Right hindlimb (tissue), 1 donor: ENCODE data around the gene TEX19.
"Not testable (repeated sequence)": the region's sequence is repeated elsewhere in the genome, so short reads cannot be mapped to it uniquely, and the experiment has no call there.

Experiments
- DNase-seq: peaks from one replicate; pipeline ENCODE4 v3.0.0-alpha.2; 2018

The TEX19 gene

GRCh38 chr17:82392941-82393340 lies 33.9 kb downstream of the TEX19 start:
- DNase-seq, result no peak

DNA sequence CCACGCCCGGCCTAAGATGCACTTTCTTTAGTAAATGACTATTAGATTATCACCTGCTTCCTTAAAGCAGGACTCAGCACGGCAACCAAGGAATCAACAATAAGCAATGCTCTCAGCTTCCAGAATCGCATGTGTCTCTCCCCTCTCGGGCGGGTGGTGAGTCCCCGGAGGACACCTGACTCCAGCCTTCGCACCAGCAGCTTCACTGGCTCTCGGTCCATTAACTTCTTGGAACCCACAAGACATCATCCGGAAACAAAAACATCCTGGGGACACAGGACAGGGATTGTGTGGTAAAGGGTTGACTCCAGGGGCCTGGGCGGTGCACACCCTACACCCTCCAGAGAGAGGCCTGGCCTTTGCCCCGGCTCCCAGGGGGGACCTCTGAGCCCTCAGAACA lies 35.2 kb downstream of the TEX19 start:
- no peak for DNase-seq

DNA sequence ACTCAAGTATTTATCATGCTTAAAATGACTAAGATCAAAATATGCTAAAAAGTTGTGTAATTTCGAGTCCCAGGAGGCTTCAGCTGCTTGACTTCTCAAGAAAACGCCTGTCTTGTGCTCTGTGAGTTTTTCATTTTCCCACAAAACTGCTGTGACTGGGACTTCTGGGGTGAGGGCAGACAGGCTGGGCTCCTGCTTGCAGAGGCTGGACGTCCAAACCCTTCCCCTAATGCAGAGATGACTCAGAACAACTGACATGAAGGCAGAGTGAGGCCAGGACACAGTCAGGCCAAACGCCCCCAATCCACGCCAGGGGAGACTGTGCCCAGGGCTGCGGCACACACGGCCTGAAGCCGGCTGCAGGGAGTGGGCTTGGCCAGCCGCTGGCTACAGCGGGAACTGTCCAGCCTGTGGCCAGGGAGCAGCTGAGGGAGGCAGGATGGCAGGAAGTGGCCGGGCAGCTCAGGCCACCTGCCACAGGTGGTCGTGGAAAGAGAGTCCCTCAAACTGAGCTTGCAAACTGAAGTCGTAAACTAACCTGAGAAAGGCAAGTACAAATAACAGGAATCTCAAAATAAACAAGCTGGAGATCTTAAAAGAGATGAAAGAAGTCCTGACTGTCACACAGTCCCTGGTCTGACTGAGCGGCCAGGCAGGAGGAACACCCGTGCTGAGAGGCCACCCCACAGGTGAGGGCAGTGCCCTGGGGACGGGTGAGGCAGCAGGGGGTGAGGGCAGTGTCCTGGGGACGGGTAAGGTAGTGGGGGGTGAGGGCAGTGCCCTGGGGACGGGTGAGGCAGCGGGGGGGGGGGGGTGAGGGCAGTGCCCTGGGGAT lies 37.8 kb downstream of the TEX19 start:
- DNase-seq, result no peak

DNA sequence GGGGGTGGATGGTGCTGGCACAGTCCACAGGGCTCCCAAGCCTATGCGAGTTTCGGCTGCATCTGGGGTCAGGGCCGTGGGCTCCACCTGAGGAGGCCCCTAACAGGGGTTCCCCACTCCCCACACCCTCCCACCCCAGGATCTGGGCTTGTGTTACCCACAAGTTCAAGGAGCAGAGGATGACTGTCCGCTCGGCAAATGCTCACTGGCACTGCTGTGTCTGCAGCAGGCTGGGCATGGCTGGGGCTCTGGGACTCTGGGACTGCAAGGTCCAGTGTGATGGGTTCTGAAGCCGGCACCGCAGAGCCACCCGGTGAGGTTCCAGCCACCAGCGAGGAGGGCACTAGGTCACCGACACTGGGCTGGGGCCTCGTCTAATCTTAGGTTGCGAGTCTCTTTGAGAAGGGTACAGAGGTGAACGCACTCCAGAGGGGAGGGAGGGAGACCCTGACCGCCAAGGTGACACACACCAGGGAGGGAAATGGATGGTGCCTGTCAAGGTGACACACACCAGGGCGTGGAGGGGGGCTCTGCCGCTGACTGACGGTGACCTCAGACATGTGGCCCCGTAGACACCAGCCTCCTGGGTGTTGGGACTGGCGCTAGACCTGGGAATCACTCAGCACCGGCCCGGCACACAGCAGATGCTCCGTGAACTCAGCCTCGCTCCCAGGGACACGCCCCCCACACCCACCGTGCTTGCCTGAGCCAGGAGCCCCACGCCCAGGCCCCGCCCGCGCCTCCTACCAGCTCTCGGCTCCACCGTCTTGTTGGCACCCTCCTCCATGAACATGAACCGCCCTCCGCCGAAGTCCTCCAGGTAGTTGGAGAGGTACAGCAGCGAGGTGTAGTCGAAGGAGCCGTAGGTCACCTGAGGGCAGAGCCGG lies 38.6 kb downstream of the TEX19 start:
- DNase-seq, result no peak

GRCh38 chr17:82399041-82399441 lies 40.0 kb downstream of the TEX19 start:
- DNase-seq, result peak; percentile 89

- DNase-seq, result peak; percentile 86
These were observed 40.6 kb downstream of the TEX19 start for GRCh38 chr17:82399601-82400101.

DNA sequence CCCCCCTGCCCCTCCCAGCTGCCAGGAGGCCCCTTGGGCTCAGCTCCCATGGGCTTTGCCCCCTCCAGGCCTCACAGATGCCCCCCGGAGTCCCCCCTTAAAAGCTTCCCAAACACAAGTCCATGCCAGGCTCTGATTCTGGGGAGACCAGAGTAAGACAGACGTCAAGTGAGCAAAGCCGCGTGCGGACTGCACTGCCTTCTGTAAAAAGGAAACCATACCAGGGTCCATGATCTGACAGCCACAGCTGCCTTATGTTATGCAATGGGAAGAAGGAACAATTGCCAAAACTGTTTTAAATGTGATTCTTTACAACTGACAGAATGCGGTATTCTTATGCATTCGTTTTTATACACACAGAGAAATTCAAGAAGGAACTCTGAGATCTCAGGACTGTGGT lies 41.2 kb downstream of the TEX19 start:
- DNase-seq, result no peak

- DNase-seq, result no peak
These were observed 41.8 kb downstream of the TEX19 start for GRCh38 chr17:82400830-82401229.

DNA sequence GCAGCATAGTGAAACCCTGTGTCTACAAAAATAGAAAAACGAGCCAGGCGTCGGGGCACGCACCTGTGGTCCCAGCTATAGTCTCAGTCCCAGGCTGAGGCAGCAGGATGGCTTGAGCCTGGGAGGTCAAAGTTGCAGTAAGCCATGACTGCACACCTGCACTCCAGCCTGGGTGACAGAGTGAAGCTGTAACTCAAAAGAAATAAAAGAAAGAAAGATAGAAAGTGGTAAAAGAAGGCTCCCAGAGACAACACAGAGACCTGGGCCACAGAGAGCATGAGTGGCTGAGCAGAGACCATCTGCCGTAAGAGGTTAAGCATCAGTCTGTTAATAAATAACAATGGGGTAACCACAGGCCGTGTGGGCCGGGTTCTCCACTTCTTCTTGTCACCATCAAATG lies 43.8 kb downstream of the TEX19 start:
- DNase-seq, result no peak

- no peak for DNase-seq
These were observed 44.9 kb downstream of the TEX19 start for GRCh38 chr17:82403662-82404660.

DNA sequence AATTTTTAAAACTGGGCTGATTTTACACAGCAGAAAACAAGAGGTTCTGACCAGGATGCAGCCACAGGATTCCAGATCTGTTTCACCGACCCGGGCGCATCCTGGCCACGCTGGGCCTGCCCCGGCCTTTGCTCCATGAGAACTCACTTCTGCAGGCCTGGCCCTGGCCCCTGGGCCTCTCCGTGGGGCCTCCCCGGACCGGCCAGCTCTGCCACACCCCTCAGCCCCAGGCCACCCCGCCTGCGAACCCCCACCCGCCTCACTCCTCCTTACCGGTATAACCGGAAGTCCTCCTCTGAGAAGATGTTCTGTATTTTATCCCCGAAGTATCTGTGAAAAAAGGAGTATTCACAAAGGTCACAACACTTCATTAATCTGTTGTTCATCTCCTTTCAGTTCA lies 46.0 kb downstream of the TEX19 start:
- DNase-seq, result no peak

DNA sequence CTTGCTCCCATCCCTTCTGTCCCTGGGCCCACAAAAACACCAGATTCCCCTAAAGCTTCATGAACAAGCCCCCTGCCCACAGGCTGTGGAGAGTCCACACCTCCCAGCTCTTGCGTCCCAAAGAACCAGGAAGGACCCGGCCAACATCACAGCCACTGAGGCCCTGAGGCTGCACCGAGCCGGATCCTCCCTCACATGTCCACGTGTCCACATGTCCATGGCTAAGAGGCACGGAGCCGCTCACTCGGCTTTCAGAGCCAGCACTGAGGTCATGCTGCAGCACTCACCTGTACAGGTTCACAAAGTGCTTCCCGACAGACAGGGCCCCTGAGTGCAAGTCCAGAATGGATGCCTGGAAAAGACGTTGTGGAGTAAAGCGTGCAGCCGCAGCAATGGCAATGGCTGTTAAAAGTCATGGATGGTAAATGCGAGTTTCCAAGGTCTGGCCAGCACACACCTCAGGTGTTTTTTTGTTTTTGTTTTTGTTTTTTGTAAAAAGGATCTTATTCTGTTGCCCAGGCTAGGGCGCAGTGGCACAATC lies 47.2 kb downstream of the TEX19 start:
- DNase-seq, result no peak

DNA sequence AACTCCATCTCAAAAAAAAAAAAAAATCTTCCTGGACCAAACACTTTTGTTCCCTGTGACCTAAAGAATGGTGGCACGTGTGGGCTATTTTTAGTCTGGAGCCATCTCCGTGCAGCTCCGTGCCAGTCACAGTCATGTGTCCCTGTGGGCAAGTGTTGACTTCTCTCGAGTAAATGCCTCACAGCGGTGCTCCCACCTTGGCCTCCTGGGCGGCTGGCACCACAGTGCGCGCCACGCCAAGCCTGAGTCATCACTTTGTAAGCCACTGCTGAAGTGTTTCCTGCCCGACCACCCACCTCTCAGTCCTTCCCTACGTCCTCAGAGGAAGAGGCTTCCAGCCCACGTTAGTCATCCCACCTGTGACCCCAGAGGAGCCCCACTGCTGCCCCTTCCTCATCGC lies 48.2 kb downstream of the TEX19 start:
- no peak for DNase-seq

GRCh38 chr17:82408288-82408937 lies 49.4 kb downstream of the TEX19 start:
- no peak for DNase-seq

DNA sequence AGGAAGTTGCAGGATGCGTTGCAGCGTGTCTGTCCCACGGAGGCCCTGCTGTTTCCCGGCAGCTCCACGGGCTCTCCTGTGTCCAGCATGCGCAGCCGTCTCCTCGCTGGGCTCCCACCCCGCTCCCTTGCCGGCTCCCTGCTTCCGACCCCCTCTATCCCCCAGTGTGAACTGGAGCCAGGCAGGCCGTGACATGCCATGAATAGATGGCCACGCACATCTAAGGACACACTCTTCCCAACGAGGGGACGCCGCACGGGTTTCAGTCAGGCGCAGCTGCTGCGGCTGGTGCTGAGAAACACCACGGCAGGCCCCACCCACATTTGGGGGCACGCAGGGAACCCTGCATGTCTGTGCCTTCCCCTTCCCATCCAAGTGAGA lies 49.9 kb downstream of the TEX19 start:
- DNase-seq, result no peak

DNA sequence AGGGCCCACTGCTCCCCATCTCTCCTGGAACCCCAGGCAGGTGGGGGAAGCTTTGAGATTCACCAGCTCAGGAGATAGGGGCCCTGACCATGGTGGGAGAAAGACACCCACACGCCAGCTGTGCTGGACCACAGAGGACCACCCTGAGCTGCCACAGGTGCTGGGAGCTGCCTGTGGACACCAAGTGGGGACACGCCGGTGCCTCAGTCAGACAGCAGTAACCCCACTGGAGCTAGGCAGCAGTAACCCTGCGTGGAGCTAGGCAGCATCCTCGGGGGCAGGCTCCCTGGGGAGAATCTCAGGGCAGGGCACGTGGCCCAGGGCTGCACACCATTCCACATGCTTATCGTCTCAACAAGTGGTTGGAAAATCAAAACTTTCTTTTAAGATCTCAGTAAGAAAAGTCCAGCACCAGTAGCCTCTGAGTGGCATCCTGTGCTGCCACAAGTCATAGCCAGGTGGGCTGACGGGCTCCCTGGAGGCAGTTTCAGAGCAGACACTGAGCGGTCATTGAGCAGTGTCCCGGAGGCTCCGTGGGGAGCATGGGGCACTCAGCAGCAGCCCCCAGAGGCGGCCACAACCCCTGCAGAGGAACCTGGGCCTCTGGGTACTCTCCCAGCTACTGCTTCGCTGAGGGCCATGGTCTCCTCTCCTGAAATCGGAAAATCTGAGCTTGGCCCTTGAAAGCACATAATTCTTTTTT lies 51.1 kb downstream of the TEX19 start:
- no peak for DNase-seq

GRCh38 chr17:82411396-82412053 lies 52.5 kb downstream of the TEX19 start:
- DNase-seq, result no peak

- not testable (repeated sequence) for DNase-seq
These were observed 53.0 kb downstream of the TEX19 start for GRCh38 chr17:82412081-82412480.

- no peak for DNase-seq
These were observed 53.8 kb downstream of the TEX19 start for GRCh38 chr17:82412535-82413520.
